GM18526 (cell line): ENCODE measurements around the gene TAS1R3.

Source experiments
- POLR2A ChIP-seq: IDR thresholded peaks from 3 replicates; pipeline ENCODE4 v1.6.1; 2011; ENCODE audit not compliant: insufficient read length; ENCODE audit errors: extremely low read depth

TAS1R3 gene

GRCh38 chr1:1334835-1335234, 3.8 kb downstream of the TAS1R3 start:
- TF ChIP-seq POLR2A, result no peak

- TF ChIP-seq POLR2A, result no peak
These were observed 4.2 kb downstream of the TAS1R3 start for GRCh38 chr1:1335283-1335682.

- no peak for TF ChIP-seq POLR2A
These were observed 4.7 kb downstream of the TAS1R3 start for GRCh38 chr1:1335792-1336248.

- no peak for TF ChIP-seq POLR2A
These were observed 5.4 kb downstream of the TAS1R3 start for GRCh38 chr1:1336446-1336845.

DNA sequence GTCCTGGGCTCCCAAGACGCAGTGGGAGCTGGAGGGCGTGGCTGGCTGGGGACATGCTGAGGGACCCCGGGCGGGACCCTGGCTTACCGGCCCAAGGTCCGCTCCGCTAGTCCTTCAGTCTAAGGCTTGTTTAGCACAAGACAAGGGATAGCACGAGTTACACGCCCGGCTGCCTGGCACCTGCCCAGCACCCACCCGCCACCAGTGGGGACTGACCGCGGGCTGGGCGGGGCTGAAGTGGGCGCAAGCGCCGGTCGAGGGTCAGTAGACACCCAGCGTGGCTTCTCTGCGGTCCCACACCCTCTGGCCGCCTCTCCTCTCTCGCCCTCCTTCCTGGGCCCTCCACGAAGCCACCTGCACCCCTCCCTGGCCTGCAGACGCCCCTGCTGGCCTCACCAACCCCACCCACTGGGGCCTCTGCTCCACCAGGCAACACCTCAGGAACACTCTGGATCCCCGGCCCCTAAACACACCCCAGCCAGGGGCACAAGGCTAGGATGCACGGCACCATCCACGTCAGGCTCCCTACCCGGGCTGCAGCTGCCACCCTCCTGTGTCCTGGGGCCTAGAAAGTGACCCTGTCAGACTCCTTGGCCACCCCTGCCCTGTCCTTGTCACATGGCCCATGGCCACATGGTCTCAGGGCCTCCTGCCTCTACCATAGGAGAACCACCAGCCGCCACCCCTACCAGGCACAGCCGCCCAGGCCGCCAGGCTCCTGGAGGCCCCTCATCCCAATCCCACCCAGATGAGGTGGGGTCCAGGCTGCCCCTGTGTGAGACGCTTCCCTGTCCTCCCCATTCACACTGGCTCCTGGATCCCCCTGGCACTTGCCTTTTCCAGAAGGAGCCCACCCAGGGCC, 6.1 kb downstream of the TAS1R3 start:
- no peak for TF ChIP-seq POLR2A

- TF ChIP-seq POLR2A, result no peak
These were observed 6.7 kb downstream of the TAS1R3 start for GRCh38 chr1:1337793-1338147.

DNA sequence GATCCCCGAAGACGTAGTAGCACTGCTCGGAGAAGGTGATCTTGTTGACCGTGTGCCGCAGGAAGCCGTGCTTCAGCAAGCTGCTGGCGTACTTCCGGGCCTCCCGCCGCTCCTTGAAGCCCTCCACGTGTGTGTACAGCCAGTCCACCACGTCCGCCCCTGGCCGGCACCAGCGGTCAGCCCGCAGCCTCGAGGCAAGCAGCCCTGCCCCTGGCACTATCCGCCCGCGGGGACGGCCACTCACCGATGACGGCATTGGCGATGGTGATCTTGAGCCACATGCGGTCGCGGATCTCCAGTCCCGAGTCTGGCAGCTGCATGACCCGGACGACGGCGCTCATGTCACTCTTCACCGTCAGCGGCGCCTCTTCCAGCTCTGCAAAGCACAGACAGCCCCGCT, 7.2 kb downstream of the TAS1R3 start:
- no peak for TF ChIP-seq POLR2A

- no peak for TF ChIP-seq POLR2A
These were observed 9.1 kb downstream of the TAS1R3 start for GRCh38 chr1:1340185-1340584.

GRCh38 chr1:1340791-1341548, 9.9 kb downstream of the TAS1R3 start:
- no peak for TF ChIP-seq POLR2A

DNA sequence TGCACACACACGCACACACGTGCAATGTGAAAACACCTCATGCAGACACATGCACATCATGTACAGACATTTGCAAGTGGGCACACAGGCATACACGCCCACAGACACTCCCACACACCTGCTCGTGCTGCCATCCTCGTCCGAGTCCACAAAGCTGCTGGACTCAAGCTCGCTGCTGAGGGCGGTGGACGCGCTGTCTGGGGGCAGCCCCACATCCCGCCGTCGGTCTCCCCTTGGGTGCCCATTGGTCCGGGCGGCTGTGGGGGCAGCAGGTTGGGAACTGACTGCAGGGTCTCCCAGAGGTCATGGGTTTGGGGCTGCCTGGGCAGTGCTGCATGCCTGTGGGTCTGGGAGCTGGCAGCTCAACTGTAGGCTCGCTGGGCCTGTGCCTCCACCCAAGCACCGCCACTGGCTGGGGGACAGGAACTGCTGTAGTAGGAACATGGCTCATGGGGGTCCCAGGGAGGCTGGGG, 10.5 kb downstream of the TAS1R3 start:
- no peak for TF ChIP-seq POLR2A

- TF ChIP-seq POLR2A, result no peak
These were observed 11.0 kb downstream of the TAS1R3 start for GRCh38 chr1:1342061-1342562.

DNA sequence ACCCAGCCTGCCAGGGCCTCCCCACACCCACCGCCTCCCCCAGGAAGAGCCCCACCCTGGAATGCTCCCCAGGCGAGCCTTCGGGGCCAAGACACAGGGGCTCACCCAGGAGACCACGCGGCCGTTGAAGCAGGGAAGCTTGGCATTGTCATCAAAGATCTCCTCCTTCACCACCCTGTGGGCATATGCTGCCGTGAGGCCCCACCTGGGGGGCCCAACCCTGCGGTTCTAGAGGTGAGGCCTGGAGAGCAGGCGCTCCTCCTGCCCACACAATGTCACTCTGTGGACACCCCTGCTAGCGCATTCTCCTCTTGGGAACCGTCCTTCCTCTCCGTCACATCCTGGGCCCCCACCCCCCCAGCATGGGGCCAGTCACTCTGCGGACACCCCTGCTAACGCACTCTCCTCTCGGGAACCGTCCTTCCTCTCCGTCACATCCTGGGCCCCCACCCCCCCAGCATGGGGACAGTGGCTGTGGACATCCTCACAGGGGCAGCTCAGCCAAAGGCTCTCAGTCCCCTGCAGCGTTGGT, 11.6 kb downstream of the TAS1R3 start:
- TF ChIP-seq POLR2A, result no peak

- TF ChIP-seq POLR2A, result no peak
These were observed 12.8 kb downstream of the TAS1R3 start for GRCh38 chr1:1343811-1344421.

DNA sequence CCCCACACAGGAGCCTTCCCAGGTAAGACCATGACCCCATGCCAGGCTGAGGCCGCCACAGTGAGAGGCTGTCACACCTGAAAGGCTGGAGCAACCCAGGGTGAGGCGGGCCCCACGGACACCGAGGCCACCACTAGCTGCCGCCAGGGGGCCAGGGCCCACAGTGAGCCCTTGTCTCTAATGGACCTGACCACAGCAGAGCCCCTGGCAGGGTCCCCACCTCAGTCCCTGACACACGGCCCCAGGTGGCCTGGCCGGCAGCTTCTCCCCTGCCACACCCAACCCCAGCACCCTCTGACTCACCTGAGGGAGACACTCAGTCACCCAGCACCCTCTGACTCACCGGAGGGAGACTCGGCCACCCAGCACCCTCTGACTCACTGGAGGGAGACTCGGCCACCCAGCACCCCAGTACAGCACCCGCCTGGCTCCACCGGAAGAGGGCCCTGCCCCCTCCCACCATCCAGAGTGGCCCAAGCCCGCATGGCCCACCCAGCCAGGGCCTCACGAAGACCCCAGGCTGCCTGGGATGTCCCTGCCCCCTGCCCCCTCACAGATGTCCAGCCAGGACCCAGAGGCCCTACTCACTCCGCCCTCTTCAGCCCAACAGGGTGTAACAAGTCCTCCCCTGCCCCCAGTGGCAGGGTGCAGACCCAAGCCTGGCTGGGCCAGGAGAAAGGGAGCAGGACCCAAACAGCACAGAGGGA, 13.7 kb downstream of the TAS1R3 start:
- TF ChIP-seq POLR2A, result no peak

GRCh38 chr1:1345384-1345783, 14.3 kb downstream of the TAS1R3 start:
- TF ChIP-seq POLR2A, result no peak
